Right forelimb (tissue), 1 donor: ENCODE results near the gene LONRF2.
A peak's percentile ranks its signal among the peaks of the same experiment; 100 is the strongest.
"Not testable (repeated sequence)": the region's sequence is repeated elsewhere in the genome, so short reads cannot be mapped to it uniquely, and the experiment has no call there.

Experiments used
- DNase-seq: peaks from one replicate; pipeline ENCODE4 v3.0.0-alpha.2; 2018

LONRF2 gene

GRCh38 chr2:100252811-100253698 is 69.2 kb downstream of the LONRF2 start:
- DNase-seq: no peak

- no peak for DNase-seq
Observed at GRCh38 chr2:100250645-100251044, 71.7 kb downstream of the LONRF2 start.

DNA sequence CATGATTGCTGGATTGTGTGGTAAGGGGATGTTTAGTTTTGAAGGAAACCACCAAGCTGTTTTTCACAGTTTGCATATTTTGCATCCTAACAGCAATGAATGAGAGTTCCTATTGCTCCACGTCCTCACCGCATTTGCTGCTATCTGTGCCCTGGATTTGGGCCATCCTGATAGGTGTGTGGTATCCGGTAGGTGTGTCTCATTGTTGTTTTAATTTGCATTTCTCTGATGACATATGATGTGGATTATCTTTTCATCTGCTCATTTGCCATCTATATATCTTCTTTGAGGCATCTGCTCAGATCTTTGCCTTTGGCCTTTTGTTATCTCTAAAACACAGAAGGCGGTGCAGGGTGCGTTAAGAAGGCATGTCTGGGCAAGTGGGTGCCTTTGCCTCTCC is 73.3 kb downstream of the LONRF2 start:
- no peak for DNase-seq

- not testable (repeated sequence) for DNase-seq
Observed at GRCh38 chr2:100248556-100248955, 73.7 kb downstream of the LONRF2 start.

DNA sequence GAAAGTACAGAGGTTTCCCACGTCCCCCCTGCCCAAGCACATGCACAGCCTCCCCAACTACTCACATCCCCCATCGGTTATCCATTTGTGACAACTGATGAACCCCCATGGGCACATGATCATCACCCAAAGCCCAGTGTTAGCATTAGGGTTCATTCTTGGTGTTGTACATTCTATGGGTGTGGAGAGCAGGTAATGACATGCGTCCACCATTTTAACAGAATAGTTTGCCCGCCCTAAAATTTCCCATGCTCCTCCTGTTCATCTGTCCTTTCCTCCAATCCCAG is 74.3 kb downstream of the LONRF2 start:
- DNase-seq: no peak

DNA sequence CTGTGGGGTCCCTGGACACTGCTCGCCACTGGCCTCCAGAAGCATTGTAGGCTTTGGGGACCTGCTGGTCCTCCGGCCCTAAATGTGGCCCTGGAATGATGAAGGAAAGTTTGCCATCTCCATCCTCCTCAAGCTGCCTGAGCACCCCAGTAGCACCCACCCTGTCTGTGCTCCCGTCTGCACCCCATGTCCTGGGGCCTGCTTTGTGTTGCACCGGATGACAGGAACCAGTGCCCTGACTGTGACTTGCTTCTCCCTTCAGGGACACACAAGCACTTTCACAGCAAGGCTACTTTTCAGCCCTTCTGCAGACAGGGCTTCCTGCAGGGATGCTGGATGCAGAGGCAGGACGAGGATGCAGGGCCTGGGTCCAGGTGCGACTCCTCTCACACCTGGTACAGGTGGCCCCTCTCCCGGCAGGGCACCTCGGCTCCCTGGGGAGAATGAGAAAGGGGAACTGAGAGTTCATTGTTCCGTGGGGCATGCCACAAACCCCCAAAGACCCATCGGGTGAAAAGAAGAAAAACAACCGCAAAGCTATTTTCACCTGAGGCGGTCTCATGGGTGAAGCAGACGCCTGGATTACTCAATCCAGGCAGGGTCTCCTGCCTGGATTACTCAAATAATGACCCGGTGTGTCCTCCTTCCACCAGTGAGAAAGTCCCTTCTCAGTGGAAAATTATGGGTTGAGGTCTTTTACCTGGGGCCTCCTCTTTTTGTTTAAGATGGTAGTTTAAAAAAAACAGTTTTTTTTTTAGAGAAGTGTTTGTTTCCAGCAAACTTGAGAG is 74.9 kb downstream of the LONRF2 start:
- no peak for DNase-seq

DNA sequence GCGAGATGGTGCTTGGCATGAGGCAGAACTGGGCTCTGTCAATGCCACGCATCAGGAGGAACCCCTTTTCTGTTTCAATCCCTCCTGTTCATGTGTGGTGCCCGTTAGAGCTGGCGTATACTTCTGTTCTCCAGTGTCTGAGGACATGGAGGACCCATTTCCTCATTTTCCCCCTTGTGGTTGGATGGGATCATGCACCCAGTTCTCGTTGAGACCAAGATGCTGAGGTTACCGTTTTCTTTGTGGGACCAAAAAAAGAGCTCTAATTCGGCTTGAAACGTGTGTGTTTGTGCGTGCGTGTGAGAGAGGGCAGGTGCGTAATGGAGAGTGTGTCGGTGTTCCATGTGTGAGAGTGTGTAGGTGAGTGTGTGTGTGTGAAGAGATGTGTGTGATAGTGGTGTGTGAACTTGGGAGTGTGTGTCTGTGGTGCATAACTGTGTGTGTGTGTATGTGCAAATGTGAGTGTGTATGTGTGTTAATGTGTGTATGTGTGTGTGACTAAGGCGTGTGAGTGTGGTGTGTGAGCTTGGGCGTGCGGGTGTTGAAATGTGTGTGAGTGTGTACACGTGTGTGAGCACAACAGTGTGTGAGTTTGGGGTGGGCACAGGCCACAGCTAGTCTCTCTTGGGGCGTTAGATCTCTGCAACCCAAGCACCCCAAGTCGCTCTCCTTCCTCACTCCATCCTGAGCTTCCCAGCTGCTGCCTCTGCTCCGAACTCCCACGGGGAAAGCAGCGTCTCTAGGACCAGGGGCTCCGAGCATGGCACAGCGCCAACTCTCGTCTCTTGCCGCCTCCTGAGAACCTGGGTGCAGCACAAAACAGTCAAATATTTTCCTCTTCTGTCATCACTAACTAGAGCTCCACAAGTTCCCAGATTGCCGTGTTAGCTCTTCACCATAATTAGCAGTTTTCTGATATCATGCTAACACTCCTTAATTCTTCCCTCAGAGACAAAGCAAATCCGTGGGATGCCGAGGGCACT is 75.8 kb downstream of the LONRF2 start:
- no peak for DNase-seq

GRCh38 chr2:100245681-100246080 is 76.6 kb downstream of the LONRF2 start:
- no peak for DNase-seq

- no peak for DNase-seq
Observed at GRCh38 chr2:100244881-100245605, 77.3 kb downstream of the LONRF2 start.

DNA sequence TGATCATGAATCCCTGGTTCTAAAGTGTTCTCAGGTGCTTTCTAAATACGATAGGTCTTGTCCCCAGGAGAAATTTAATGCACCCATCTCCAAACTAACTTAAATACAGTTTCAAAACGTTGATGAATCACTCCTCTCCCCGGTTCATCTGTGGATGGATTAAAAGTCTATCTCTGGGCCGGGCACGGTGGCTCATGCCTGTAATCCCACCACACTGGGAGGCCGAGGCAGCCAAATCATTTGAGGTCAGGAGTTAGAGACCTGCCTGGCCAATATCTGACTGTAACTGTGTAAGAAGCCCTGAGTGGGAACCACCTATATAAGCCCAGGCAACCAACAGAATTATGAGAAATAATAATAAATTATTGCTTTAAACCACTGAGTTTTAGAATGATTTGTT is 78.7 kb downstream of the LONRF2 start:
- no peak for DNase-seq

DNA sequence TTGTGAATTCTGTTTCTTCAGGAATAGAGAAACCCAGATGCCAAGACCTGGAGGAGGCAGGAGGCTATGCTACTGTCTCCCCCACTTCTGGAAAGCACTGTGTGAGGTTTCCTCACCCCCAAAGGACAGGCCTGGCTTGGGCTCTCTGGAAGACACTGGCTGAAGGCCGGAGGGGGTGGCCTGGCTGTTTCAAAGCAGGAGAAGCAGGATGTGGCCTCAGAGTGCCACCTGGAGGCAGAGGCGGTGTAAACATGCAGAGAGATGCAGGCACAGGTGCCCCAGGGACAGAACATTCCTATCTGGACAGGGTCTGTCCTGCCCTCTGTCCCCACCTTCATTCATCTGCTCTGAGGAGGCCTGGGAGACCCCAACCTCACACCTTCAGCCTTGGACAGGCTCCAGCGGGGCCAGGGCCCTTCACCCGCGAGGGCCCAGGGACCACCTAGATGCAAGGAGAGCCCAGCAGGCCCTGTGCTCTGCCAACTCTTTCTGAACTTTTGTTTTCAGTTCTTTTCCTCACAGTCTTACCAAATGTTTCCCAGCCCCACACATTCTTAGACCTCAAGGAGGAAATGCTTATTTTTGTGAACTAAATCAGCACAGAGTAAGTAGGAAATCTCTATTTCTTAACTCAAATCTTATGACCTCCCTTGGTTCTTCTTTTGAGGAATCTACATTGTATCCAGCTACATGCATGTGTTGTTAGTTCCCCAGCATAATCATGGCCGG is 79.2 kb downstream of the LONRF2 start:
- peak; percentile 82 for DNase-seq

GRCh38 chr2:100242476-100242875 is 79.8 kb downstream of the LONRF2 start:
- no peak for DNase-seq

DNA sequence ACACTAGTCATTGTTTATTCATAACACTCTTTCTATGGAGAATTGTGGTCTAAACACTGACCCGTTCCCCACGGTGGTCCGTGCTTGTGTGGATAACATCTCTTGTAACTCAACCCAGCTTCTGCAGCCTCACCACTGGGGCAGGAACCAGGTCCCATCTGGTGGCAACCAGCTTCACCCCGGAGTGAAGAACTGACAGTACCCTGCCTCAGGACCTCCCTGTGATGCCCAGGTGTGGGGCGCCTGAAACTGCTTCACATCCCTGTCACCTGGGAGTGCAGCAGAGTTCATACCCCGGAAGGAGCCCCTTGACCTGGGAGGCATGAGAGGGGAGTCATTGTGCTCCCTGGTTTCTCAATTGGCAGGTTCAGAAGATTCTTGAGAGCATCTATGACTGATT is 81.1 kb downstream of the LONRF2 start:
- DNase-seq: no peak

DNA sequence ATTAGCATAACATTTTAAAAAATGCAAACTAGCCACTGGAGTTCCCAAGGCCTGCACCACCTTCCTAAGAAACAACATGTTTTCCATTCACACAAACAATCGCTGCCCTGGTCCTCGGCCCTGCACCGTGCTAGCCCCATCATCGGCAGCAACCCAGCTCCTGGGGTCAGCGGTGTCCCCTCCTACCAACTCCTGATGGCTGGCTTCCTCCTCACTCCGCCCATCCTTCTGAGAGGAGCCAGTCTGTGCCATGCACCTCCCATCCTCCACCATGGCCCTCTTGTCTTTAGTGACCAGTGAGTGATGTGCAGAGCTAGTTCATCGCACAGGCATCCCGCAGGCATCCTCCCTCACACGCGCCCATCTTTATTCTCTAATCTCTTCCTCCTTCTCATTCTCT is 81.9 kb downstream of the LONRF2 start:
- no peak for DNase-seq

DNA sequence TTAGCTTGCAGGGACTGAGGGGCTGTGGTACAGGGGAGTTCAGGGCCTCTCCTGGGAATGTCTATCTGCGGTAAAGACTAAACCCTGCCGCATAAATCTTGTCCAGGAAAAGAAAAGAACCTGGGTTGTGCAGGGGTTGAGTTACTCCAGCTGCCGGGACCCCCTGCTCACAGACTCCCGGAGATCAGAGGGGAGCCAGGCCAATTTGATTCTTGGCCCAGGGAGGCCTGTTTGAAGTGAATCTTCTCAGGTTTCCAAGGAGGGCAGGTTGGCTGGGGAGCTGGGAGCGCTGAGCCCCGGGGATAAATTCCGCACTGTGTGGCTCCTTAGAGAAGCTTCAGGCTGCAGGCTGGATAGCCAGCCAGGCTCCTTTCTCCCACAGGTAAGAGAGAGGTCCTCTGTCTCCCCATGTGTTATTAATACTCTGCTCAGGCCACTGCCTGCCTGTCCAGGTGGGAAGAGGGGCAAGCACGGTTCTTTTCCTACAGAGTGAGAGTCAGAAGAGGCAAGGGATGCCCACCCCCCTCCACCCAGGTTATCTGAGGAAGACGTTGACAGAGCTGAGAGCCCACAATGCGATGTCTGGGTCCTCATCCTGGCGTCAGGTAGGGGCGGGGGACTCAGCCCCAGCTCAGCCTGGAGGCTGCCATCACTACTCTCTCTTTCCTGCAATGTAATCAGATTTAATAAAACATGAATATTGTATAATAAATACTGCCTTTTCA is 82.7 kb downstream of the LONRF2 start:
- no peak for DNase-seq

- no peak for DNase-seq
Observed at GRCh38 chr2:100238471-100238870, 83.8 kb downstream of the LONRF2 start.

- no peak for DNase-seq
Observed at GRCh38 chr2:100237770-100238169, 84.5 kb downstream of the LONRF2 start.

DNA sequence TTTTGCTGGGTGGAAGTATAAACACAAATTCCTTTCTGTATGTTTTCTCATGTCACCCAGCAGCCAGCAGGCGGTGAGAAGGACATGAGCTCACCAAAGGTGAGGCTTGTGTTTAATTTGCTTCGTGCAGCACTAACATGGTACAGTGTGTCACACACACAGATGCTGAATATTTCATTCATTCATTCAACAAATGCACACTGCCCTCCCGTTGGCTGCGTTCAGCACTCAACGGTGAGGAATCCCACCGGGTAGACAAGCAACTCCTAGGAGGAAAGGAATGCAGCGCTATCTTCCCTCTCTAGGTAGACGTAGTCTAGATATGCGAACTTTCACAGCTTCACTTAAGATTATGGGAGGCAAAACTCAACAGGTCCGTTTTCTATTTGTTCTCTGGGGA is 85.1 kb downstream of the LONRF2 start:
- DNase-seq: no peak

- DNase-seq: no peak
Observed at GRCh38 chr2:100236166-100236565, 86.1 kb downstream of the LONRF2 start.

GRCh38 chr2:100235581-100235980 is 86.7 kb downstream of the LONRF2 start:
- DNase-seq: no peak

DNA sequence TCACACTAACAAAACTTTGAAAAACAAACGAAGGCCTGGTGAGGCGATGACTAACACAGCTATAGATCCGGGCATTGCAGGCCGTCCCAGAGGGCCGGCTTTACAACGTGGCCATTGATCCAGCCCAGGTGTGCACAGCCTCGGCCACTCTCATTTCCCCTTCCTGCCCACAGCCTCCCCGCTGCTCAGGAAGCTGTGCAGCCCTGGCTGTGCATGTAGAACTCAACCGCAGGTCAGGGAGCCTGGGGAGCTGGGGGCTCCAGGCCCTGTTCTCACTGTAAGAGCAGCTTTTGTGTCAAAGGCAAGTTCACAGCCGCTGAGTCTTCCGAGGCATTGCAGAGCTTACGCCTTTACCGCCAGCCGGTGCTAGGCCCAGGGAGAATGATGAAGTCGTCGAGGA is 87.2 kb downstream of the LONRF2 start:
- no peak for DNase-seq
